Stimulated activated CD8-positive, alpha-beta memory T cell treated with anti-CD3 and anti-CD28 coated beads, Interleukin-7, amount 100 ng/mL, for 24 hours (primary cell): Measurements from ENCODE around the gene RASSF10.

Experiments used
- DNase-seq: peaks from one replicate; pipeline ENCODE4 v3.0.0-alpha.2; 2020; ENCODE audit warnings: low read depth

Gene RASSF10

GRCh38 chr11:13008625-13009475 is at the start of gene RASSF10:
Gene RASSF10 (plus strand): TSS chr11:13009316. CDS start chr11:13009577, 261 bp downstream.
- DNase-seq: no peak

GRCh38 chr11:12961615-12962014 is 47.5 kb upstream of the RASSF10 start:
- DNase-seq: no peak

- DNase-seq: no peak
Measured at GRCh38 chr11:12962306-12962705, 46.8 kb upstream of the RASSF10 start.

GRCh38 chr11:12963051-12963450 is 46.1 kb upstream of the RASSF10 start:
- DNase-seq: no peak

GRCh38 chr11:12963792-12964536 is 45.2 kb upstream of the RASSF10 start:
- DNase-seq: peak; percentile 42

GRCh38 chr11:12964650-12965049 is 44.5 kb upstream of the RASSF10 start:
- DNase-seq: no peak

GRCh38 chr11:12966002-12966401 is 43.1 kb upstream of the RASSF10 start:
- no peak for DNase-seq

GRCh38 chr11:12968101-12968500 is 41.0 kb upstream of the RASSF10 start:
- DNase-seq: no peak

GRCh38 chr11:12968826-12969225 is 40.3 kb upstream of the RASSF10 start:
- DNase-seq: no peak

GRCh38 chr11:12971955-12972354 is 37.2 kb upstream of the RASSF10 start:
- no peak for DNase-seq

- no peak for DNase-seq
Measured at GRCh38 chr11:12973528-12974181, 35.5 kb upstream of the RASSF10 start.

GRCh38 chr11:12975195-12975594 is 33.9 kb upstream of the RASSF10 start:
- DNase-seq: no peak

- no peak for DNase-seq
Measured at GRCh38 chr11:12979928-12980689, 29.0 kb upstream of the RASSF10 start.

GRCh38 chr11:12981676-12982522 is 27.2 kb upstream of the RASSF10 start:
- no peak for DNase-seq

- DNase-seq: no peak
Measured at GRCh38 chr11:12983336-12983735, 25.8 kb upstream of the RASSF10 start.

- DNase-seq: no peak
Measured at GRCh38 chr11:12986194-12986898, 22.8 kb upstream of the RASSF10 start.

- DNase-seq: no peak
Measured at GRCh38 chr11:12989428-12990161, 19.5 kb upstream of the RASSF10 start.

GRCh38 chr11:12990162-12990480 is 19.0 kb upstream of the RASSF10 start:
- no peak for DNase-seq

GRCh38 chr11:12991426-12991825 is 17.7 kb upstream of the RASSF10 start:
- DNase-seq: no peak

- DNase-seq: no peak
Measured at GRCh38 chr11:12993626-12994025, 15.5 kb upstream of the RASSF10 start.
